GM12801 (cell line): ENCODE results near the gene GRID2IP.

Experiments used
- CTCF ChIP-seq: IDR thresholded peaks from one replicate; pipeline ENCODE4 v1.5.1; 2011; ENCODE audit warnings: control low read depth; ENCODE audit not compliant: insufficient read length; ENCODE audit errors: extremely low read depth

GRID2IP gene

GRCh38 chr7:6553448-6554044 lies 2.3 kb upstream of the GRID2IP start:
- no peak for TF ChIP-seq CTCF

DNA sequence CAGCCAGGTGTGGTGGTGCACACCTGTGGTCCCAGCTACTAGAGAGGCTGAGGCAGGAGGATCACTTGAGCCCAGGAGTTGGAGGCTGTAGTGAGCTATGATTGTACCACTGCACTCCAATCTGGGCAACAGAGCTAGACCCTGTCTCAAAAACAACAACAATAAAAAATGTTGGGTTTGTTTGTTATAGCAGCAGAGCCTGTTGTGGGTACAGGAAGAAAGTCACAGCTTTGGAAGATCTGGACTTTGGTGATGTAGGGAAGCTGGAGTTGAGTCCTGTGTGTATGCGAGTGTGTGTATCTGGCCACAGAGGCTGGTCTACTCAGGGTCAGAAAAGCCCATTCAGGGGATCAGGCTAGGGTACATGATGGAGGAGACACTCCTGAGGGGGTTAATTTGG lies 3.9 kb downstream of the GRID2IP start:
- no peak for TF ChIP-seq CTCF

GRCh38 chr7:6546498-6547251 lies 4.6 kb downstream of the GRID2IP start:
- TF ChIP-seq CTCF = no peak

DNA sequence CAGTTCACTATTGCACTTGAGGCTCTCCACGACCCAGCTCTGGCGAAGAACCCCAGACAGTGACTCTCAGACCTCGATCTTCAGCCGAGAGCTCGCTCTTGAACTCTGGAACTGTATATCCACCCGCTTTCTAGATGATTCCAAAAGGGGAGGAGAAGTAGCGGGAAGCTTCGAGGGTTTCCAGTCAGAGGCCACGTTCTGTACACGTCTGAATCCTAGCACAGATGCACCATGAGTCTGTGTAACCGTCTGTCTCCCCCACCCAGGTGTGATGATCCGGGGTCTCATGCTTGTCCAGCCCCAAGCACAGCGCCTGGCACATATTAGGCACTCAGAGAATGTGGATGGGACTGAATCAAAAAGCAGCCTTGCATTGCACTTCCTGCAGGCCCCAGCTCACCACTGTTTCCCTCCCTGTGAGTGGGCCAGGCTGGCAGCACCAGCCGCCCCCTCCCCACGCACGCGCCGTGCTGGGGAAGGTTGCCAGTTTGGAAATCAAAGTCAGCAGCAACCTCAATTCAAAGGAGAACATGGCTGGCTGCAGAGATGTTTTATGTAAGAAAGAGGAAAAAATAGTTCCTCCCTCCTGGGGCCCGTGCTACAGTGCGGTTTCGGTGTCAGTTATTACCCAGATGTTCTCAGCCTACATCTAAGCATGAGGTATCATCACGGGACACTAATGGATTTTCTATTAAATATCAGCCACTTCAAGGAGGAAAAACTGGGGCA lies 5.7 kb downstream of the GRID2IP start:
- no peak for TF ChIP-seq CTCF

DNA sequence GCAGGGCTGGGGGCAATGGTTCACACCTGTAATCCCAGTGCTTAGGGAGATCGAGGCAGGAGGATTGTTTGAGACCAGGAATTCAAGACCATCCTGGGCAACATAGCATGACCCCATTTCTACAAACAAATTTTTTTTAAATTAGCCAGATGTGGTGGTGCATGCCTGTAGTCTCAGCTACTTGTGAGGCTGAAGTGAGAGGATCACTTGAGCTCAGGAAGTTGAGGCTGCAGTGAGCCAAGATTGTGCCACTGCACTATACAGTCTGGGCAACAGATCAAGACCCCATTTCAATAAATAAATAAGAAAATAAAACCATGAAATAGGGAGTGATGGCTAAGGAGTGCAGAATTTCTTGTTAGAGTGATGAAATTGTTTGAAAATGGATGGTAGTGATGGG lies 8.9 kb downstream of the GRID2IP start:
- no peak for TF ChIP-seq CTCF

- no peak for TF ChIP-seq CTCF
These were observed 14.7 kb downstream of the GRID2IP start for GRCh38 chr7:6536262-6537260.
